Mucosa of descending colon (tissue), 3 donors: ENCODE results near the gene EIF3B. TPM values are rescaled to one million over a fixed set of nuclear protein-coding genes. Genes with fewer than 3 reads are reported as not detected.
"Not testable (repeated sequence)": the region's sequence is repeated elsewhere in the genome, so short reads cannot be mapped to it uniquely, and the experiment has no call there.

ENCODE experiments used
- ATAC-seq: fragments of 200-7000 bp; cut with Tn5 transposase; one replicate; pipeline ENCODE4 v1.9.1; 2020; ENCODE audit warnings: mild to moderate bottlenecking, moderate library complexity
- DNase-seq, 3 donors: peaks; one replicate each; pipeline ENCODE4 v3.0.0-alpha.2; 2020
- H3K36me3 ChIP-seq: fragments of 200-600 bp; one replicate; pipeline ENCODE4 v1.8.0; 2021; ENCODE audit warnings: low read depth, mild to moderate bottlenecking
- H3K4me1 ChIP-seq: fragments of 200-600 bp; one replicate; pipeline ENCODE4 v1.8.0; 2021; ENCODE audit warnings: low read depth, mild to moderate bottlenecking
- H3K4me3 ChIP-seq: fragments of 200-600 bp; one replicate; pipeline ENCODE4 v1.8.0; 2021; ENCODE audit warnings: mild to moderate bottlenecking
- H3K9me3 ChIP-seq: fragments of 200-600 bp; one replicate; pipeline ENCODE4 v1.8.0; 2021; ENCODE audit warnings: mild to moderate bottlenecking
- CTCF ChIP-seq: fragments of 200-600 bp; IDR thresholded peaks from one replicate; pipeline ENCODE4 v1.8.0; 2022; ENCODE audit warnings: antibody characterized with exemption, mild to moderate bottlenecking
- intact Hi-C, 2 donors: fragments of 100-400 bp; cut with DNase I in 1 of 2; cut with micrococcal nuclease in 1 of 2; formaldehyde crosslinking; loops; one replicate each; pipeline versions ENCODE4 v1.11.0 to v1.11.1; 2022; cut with DNase I, micrococcal nuclease
- total RNA-seq, 3 donors: library from RNA; stranded (reverse); fragmentation: NEBNext Ultra II Directional in 2 of 3; extraction: Animal tissue kit (Norgen Biotek cat#: 25700) in 2 of 3; gene quantifications; one replicate each; pipeline versions ENCODE4 v1.2.1 to v1.2.4, GENCODE V29; 2021 to 2023
- donor health status: DM: no; HTN: no; CAD: no; lungs with moderate emphysema.
- donor health status: DM: no; HTN: no; CAD: no.
- donor health status: DM: no; HTN: yes; CAD: no.

The EIF3B gene
- total RNA-seq, 3 donors from 2014 or later: 91.6 to 127 (median 110) TPM

GRCh38 chr7:2374830-2375728 lies 20.5 kb downstream of the EIF3B start:
- no peaks in the 10 kb centered on the region for H3K4me1 ChIP-seq
- H3K36me3 ChIP-seq: peaks cover 38% of the 10 kb centered on the region
- ATAC-seq: peak; percentile 7
- no peaks in the 10 kb centered on the region for H3K9me3 ChIP-seq
- no peak overlapping the region for H3K4me3 ChIP-seq
- intact Hi-C loops: no loop called here
- no peak for TF ChIP-seq CTCF
- no peak for DNase-seq

GRCh38 chr7:2376351-2377154 lies 21.9 kb downstream of the EIF3B start:
- Histone ChIP-seq H3K36me3 (peaks cover 38% of the 10 kb centered on the region), H3K4me3 (no peak overlapping the region), H3K4me1 (no peaks in the 10 kb centered on the region), H3K9me3 (no peaks in the 10 kb centered on the region)
- intact Hi-C loops: no loop called here
- DNase-seq (no peak), ATAC-seq (no peak)
- no peak for TF ChIP-seq CTCF

- H3K9me3 ChIP-seq, H3K4me1 ChIP-seq, H3K4me3 ChIP-seq, DNase-seq, intact Hi-C loops, ATAC-seq: not testable (repeated sequence)
- peaks cover 38% of the 10 kb centered on the region for H3K36me3 ChIP-seq
Observed at GRCh38 chr7:2377492-2377891, 22.9 kb downstream of the EIF3B start.

DNA sequence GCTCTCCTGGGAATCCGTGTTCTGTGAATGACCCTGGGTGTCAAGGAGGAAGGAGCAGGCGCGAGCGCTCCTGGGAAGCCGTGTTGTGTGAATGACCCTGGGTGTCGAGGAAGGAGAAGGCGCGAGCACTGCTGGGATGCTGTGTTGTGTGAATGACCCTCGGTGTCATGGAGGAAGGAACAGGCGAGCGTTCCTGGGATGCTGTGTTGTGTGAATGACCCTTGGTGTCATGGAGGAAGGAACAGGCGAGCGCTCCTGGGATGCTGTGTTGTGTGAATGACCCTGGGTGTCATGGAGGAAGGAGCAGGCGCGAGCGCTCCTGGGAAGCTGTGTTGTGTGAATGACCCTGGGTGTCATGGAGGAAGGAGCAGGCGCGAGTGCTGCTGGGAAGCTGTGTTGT lies 23.5 kb downstream of the EIF3B start:
- DNase-seq, intact Hi-C loops, H3K4me1 ChIP-seq, H3K9me3 ChIP-seq, H3K4me3 ChIP-seq, ATAC-seq: not testable (repeated sequence)
- peaks cover 33% of the 10 kb centered on the region for H3K36me3 ChIP-seq

- Histone ChIP-seq H3K4me3 (no peak overlapping the region), H3K9me3 (no peaks in the 10 kb centered on the region), H3K4me1 (no peaks in the 10 kb centered on the region), H3K36me3 (peaks cover 28% of the 10 kb centered on the region)
- intact Hi-C loops: no loop called here
- no peak for TF ChIP-seq CTCF
- DNase-seq (no peak), ATAC-seq (no peak)
Observed at GRCh38 chr7:2379161-2379560, 24.5 kb downstream of the EIF3B start.

DNA sequence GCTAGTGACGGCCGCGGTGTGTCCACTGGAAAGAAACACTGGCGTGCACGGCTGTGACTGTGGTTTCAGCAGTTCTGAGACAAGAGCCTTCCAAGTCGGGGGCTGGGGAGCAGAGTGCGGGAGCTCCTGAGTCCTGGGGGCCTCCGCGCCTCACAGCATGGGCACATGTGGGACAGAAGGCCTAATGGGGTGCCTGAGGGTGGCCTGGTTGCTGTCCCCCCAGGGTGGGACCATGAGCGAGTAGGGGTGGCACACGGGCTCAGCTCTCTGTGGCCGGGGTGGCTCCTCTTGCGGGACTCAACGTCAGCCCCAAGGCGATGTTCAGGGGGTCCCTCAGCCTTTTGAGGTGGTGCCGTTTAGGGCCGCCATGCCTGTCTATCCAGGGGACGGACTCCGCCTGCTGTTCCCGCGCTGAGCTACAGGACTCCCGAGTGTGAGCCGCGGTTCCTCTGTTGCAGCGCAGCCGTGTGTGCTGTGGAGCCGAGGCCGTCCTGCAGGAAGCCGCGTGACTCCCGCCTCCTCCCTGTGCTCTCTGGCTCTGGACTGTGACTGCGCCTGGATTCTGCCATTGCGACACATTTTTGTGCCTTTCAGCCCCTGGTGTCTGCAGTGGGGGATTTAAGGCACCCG lies 25.3 kb downstream of the EIF3B start:
- no peak for TF ChIP-seq CTCF
- Histone ChIP-seq H3K36me3 (peaks cover 28% of the 10 kb centered on the region), H3K9me3 (no peaks in the 10 kb centered on the region), H3K4me1 (no peaks in the 10 kb centered on the region), H3K4me3 (no peak overlapping the region)
- no peak for ATAC-seq
- intact Hi-C loops: no loop called here
- no peak for DNase-seq
